ENCODE measurements around the gene MAMDC2.
"Not testable (repeated sequence)": the region's sequence is repeated elsewhere in the genome, so short reads cannot be mapped to it uniquely, and the experiment has no call there.

MAMDC2 gene

DNA sequence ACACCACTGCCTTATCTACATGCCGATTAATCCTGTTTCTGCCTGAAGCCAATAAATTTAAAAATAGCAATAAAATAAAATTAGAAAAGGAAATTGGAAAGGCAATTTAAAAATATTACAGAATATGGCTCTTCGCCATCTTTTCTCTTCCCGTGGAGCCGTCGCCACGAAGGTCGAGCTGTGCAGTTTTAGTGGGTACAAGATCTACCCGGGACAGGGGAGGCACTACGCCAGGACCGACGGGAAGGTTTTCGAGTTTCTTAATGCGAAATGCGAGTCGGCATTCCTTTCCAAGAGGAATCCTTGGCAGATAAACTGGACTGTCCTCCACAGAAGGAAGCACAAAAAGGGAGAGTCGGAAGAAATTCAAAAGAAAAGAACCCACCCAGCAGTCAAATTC lies 173.4 kb downstream of the MAMDC2 start:
- WGBS = 96% methylated on average over 15 of the region's 16 CpGs
- Histone ChIP-seq H3K4me1 (ENCODE audit: insufficient read depth, low read length) (no peaks in the 10 kb centered on the region), H3K36me3 (ENCODE audit: insufficient read depth, low read length) (peaks cover 10% of the 10 kb centered on the region; the same call in 1 of the 2 replicates), H3K4me3 (ENCODE audit: low read length) (no peak overlapping the region), H3K27me3 (ENCODE audit: insufficient read depth, low read length) (no peaks in the 10 kb centered on the region), H3K27ac (ENCODE audit: low read depth, low read length) (no peak overlapping the region), H3K9me3 (ENCODE audit: insufficient read depth, low read depth, low read length) (peaks cover 16% of the 10 kb centered on the region), H3K9ac (ENCODE audit: low read depth, low read length) (no peak overlapping the region)

DNA sequence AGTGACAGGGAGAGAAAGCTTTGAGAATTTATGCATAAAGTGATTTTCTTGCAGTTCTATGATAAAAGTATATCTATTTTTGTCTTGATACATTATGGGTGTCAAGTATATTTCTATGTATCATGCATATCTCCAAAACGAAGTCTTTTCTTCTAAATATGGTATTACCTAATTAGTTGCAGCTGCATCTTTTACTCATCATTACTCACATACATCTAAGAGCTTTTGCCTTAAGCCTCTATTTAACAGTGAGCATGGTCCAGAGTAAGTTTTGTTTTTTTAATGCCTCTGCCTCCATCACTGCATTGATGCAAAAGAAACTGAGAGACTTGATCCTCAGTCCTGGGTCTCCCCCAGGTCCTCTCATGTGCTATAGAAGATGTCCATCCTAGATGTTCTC lies 175.1 kb downstream of the MAMDC2 start:
- Histone ChIP-seq H3K4me3 (ENCODE audit: low read length) (no peak overlapping the region), H3K27ac (ENCODE audit: low read depth, low read length) (no peak overlapping the region), H3K27me3 (ENCODE audit: insufficient read depth, low read length) (no peaks in the 10 kb centered on the region), H3K9ac (ENCODE audit: low read depth, low read length) (no peak overlapping the region), H3K36me3 (ENCODE audit: insufficient read depth, low read length) (peaks cover under 1% of the 10 kb centered on the region; the same call in 1 of the 2 replicates), H3K9me3 (ENCODE audit: insufficient read depth, low read depth, low read length) (no peaks in the 10 kb centered on the region), H3K4me1 (ENCODE audit: insufficient read depth, low read length) (no peaks in the 10 kb centered on the region)
- WGBS = 100% methylated on average over 1 of the region's 1 CpG

DNA sequence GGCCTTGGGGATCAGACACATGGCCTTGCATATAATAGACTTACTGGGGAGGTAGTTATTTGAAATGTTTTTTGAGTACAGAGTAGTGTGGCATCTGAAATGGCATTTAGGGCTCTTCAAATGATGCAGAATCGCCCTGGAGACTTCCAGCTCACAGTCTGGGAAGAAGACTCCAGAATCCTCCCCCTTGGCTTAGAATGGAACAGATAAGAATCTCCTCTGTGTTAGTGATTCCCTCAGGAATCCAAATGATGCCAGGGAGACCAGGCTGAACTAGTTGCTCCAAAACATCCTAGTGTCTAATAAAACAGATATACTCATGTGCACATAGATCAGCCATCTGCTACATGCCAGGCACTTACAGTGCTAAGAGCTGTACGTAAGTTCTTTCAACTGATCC lies 176.6 kb downstream of the MAMDC2 start:
- H3K4me3 ChIP-seq (ENCODE audit: low read length) = no peak overlapping the region
- H3K27me3 ChIP-seq (ENCODE audit: insufficient read depth, low read length) = no peaks in the 10 kb centered on the region
- H3K4me1 ChIP-seq (ENCODE audit: insufficient read depth, low read length) = no peaks in the 10 kb centered on the region
- H3K36me3 ChIP-seq (ENCODE audit: insufficient read depth, low read length) = no peaks in the 10 kb centered on the region
- no peak overlapping the region for H3K9ac ChIP-seq (ENCODE audit: low read depth, low read length)
- 94% methylated on average over 2 of the region's 2 CpGs for WGBS
- H3K27ac ChIP-seq (ENCODE audit: low read depth, low read length) = no peak overlapping the region
- no peaks in the 10 kb centered on the region for H3K9me3 ChIP-seq (ENCODE audit: insufficient read depth, low read depth, low read length)

DNA sequence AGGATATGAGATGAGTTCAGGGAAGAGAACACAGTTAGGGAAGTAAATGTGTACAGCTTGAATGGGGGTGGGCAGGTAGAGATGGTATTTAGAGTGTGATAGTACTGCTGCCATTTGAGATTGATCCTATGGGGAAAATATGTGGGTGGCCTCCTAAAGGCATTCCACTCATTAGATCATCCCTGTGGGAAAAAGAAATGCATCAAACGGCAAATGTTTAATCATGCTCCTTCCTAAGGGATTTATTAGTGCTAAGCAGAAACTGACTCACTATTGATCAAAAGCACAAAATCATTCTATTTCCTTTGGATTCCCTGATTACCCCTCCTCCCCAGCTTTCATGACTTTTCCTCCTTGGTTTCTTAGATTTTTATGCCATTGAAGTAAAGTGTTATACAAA lies 178.7 kb downstream of the MAMDC2 start:
- H3K9me3 ChIP-seq (ENCODE audit: insufficient read depth, low read depth, low read length) = no peaks in the 10 kb centered on the region
- no peak overlapping the region for H3K9ac ChIP-seq (ENCODE audit: low read depth, low read length)
- WGBS = 100% methylated on average over 1 of the region's 1 CpG
- peaks cover 3% of the 10 kb centered on the region; the same call in 1 of the 2 replicates for H3K36me3 ChIP-seq (ENCODE audit: insufficient read depth, low read length)
- no peak overlapping the region for H3K4me3 ChIP-seq (ENCODE audit: low read length)
- H3K4me1 ChIP-seq (ENCODE audit: insufficient read depth, low read length) = no peaks in the 10 kb centered on the region
- no peaks in the 10 kb centered on the region for H3K27me3 ChIP-seq (ENCODE audit: insufficient read depth, low read length)
- no peak overlapping the region for H3K27ac ChIP-seq (ENCODE audit: low read depth, low read length)

DNA sequence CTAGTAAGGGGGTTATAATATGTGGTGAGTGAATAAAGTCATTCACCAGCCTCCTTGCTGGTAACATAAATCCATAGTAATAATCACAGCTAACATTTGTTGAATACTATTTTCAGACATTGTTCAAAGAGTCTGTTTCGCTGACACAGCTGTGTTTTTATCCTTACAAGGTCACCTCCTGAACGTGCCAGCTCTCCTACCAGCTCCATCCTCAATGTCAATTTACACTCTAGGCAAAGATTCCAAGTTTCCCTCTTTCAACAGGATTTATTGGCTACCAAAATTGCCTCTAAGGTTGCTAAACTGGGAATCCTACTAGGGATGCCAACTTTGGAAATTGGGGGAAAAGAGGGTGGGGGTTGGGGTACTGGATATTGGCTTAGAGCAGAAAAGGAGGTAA lies 184.5 kb downstream of the MAMDC2 start:
- H3K27ac ChIP-seq (ENCODE audit: low read depth, low read length) = no peak overlapping the region
- H3K4me3 ChIP-seq (ENCODE audit: low read length) = no peak overlapping the region
- no peak overlapping the region for H3K9ac ChIP-seq (ENCODE audit: low read depth, low read length)
- WGBS = 84% methylated on average over 2 of the region's 2 CpGs
- H3K36me3 ChIP-seq (ENCODE audit: insufficient read depth, low read length) = peaks cover 3% of the 10 kb centered on the region; the same call in 1 of the 2 replicates
- H3K9me3 ChIP-seq (ENCODE audit: insufficient read depth, low read depth, low read length) = no peaks in the 10 kb centered on the region
- H3K4me1 ChIP-seq (ENCODE audit: insufficient read depth, low read length) = no peaks in the 10 kb centered on the region
- H3K27me3 ChIP-seq (ENCODE audit: insufficient read depth, low read length) = no peaks in the 10 kb centered on the region

DNA sequence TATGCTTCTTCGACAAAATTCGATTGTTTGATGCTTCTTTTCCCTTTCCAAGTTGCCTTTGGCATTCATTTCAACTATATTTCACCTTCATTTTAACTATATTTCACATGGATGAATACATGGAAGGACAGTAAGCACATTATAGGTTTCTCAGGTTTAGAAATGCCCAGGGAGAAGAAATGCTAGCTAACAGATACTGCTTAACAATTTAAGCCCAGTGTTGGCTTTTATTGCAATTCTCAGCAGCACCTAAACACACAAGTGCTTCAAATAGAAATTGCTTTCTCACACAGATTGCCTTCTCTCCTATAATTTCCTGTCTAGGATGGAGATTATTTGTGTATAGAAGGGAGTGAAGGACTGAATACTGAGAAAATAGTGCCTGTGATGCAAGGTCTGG lies 185.0 kb downstream of the MAMDC2 start:
- no peaks in the 10 kb centered on the region for H3K27me3 ChIP-seq (ENCODE audit: insufficient read depth, low read length)
- no peaks in the 10 kb centered on the region for H3K4me1 ChIP-seq (ENCODE audit: insufficient read depth, low read length)
- no peak overlapping the region for H3K27ac ChIP-seq (ENCODE audit: low read depth, low read length)
- H3K36me3 ChIP-seq (ENCODE audit: insufficient read depth, low read length) = peaks cover 3% of the 10 kb centered on the region; the same call in 1 of the 2 replicates
- no peak overlapping the region for H3K9ac ChIP-seq (ENCODE audit: low read depth, low read length)
- no peak overlapping the region for H3K4me3 ChIP-seq (ENCODE audit: low read length)
- 92% methylated on average over 2 of the region's 2 CpGs for WGBS
- no peaks in the 10 kb centered on the region for H3K9me3 ChIP-seq (ENCODE audit: insufficient read depth, low read depth, low read length)

DNA sequence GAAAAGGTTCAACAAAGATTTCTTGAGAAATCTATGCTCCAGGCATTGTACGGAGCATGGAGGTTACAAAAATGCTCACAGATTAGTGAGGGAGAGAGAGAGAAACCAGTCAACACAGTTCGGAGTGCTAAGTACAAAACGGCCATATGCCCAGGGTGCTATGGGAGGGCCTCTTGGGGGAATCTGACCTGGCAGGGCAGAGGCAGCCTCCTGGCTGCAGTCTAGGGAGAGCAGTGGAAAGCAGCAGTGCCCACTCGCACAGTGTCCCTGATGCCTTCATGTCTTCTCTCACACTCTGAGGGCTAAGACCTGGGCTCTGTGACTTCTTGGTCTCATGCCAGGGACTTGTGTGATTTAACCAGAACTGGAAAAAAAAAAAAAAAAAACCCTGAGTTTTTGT lies 185.4 kb downstream of the MAMDC2 start:
- H3K9ac ChIP-seq (ENCODE audit: low read depth, low read length) = no peak overlapping the region
- peaks cover 3% of the 10 kb centered on the region; the same call in 1 of the 2 replicates for H3K36me3 ChIP-seq (ENCODE audit: insufficient read depth, low read length)
- no peak overlapping the region for H3K27ac ChIP-seq (ENCODE audit: low read depth, low read length)
- 92% methylated on average over 4 of the region's 4 CpGs for WGBS
- H3K4me1 ChIP-seq (ENCODE audit: insufficient read depth, low read length) = no peaks in the 10 kb centered on the region
- no peak overlapping the region for H3K4me3 ChIP-seq (ENCODE audit: low read length)
- H3K9me3 ChIP-seq (ENCODE audit: insufficient read depth, low read depth, low read length) = 0 out of 2 replicates have a peak, but pooled peaks cover 1% of the 10 kb centered on the region
- no peaks in the 10 kb centered on the region for H3K27me3 ChIP-seq (ENCODE audit: insufficient read depth, low read length)

DNA sequence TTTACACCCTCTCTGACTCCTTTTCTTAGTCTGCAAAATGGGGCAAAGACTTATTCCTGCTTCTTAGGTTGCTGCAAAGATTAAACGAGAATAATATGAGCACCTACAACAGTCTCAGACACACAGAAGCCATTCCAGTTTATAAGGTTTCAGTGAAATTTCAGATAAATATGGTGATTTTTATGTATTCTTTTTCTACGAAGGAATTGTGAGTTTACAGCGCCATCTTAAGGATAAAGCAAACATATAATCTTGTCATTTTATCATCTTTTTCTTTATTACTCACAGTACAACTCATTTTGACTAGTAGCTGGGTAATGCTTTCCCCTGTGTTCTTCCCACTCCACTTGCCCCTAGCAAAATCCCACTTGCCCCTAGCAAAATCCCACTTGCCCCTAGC lies 185.9 kb downstream of the MAMDC2 start:
- Histone ChIP-seq H3K27ac (ENCODE audit: low read depth, low read length) (no peak overlapping the region), H3K4me1 (ENCODE audit: insufficient read depth, low read length) (no peaks in the 10 kb centered on the region), H3K9me3 (ENCODE audit: insufficient read depth, low read depth, low read length) (0 out of 2 replicates have a peak, but pooled peaks cover 4% of the 10 kb centered on the region), H3K9ac (ENCODE audit: low read depth, low read length) (no peak overlapping the region), H3K36me3 (ENCODE audit: insufficient read depth, low read length) (peaks cover 3% of the 10 kb centered on the region; the same call in 1 of the 2 replicates), H3K4me3 (ENCODE audit: low read length) (no peak overlapping the region), H3K27me3 (ENCODE audit: insufficient read depth, low read length) (no peaks in the 10 kb centered on the region)
- WGBS = 55% methylated on average over 2 of the region's 3 CpGs

DNA sequence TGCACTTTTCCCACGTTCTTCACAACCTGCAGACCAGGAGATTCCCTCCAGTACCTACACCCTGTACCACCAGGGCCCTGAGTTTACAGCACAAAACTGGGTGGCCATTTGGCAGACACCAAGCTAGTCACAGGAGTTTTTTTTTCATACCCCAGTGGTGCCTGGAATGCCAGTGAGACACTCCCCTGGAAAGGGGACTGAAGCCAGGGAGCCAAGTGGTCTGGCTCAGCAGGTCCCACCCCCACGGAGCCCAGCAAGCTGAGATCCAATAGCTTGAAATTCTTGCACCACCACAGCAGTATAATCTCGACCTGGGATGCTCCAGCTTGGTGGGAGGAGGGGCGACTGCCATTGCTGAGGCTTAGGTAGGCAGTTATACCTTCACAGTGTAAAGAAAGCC lies 188.8 kb downstream of the MAMDC2 start:
- Histone ChIP-seq H3K27ac (ENCODE audit: low read depth, low read length) (no peak overlapping the region), H3K9ac (ENCODE audit: low read depth, low read length) (no peak overlapping the region), H3K9me3 (ENCODE audit: insufficient read depth, low read depth, low read length) (0 out of 2 replicates have a peak, but pooled peaks cover 4% of the 10 kb centered on the region), H3K36me3 (ENCODE audit: insufficient read depth, low read length) (no peaks in the 10 kb centered on the region), H3K27me3 (ENCODE audit: insufficient read depth, low read length) (no peaks in the 10 kb centered on the region), H3K4me1 (ENCODE audit: insufficient read depth, low read length) (no peaks in the 10 kb centered on the region), H3K4me3 (ENCODE audit: low read length) (no peak overlapping the region)
- WGBS = 47% methylated on average over 4 of the region's 4 CpGs

DNA sequence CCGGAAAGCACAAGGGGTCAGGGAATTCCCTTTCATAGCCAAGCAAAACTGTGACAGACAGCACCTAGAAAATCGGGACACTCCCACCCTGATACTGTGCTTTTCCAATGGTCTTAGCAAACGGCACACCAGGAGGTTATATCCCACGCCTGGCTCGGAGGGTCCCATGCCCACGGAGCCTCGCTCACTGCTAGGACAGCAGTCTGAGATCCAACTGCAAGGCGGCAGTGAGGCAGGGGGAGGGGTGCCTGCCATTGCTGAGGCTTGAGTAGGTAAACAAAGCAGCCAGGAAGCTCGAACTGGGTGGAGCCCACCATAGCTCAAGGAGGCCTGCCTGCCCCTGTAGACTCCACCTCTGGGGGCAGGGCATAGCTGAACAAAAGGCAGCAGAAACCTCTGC lies 190.6 kb downstream of the MAMDC2 start:
- not testable (repeated sequence) for H3K4me1 ChIP-seq (ENCODE audit: insufficient read depth, low read length); H3K9me3 ChIP-seq (ENCODE audit: insufficient read depth, low read depth, low read length); H3K9ac ChIP-seq (ENCODE audit: low read depth, low read length); H3K36me3 ChIP-seq (ENCODE audit: insufficient read depth, low read length); H3K4me3 ChIP-seq (ENCODE audit: low read length); H3K27me3 ChIP-seq (ENCODE audit: insufficient read depth, low read length); H3K27ac ChIP-seq (ENCODE audit: low read depth, low read length)
- 84% methylated on average over 9 of the region's 9 CpGs for WGBS

DNA sequence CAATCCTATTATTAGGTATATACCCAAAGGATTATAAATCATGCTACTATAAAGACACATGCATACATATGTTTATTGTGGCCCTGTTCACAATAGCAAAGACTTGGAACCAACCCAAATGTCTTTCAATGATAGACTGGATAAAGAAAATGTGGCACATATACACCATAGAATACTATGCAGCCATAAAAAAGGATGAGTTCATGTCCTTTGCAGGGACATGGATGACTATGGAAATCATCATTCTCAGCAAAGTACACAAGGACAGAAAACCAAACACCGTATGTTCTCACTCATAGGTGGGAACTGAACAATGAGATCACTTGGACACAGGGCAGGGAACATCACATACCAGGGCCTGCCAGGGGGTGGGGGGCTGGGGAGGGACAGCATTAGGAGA lies 202.3 kb downstream of the MAMDC2 start:
- H3K27ac ChIP-seq (ENCODE audit: low read depth, low read length); H3K4me3 ChIP-seq (ENCODE audit: low read length); H3K4me1 ChIP-seq (ENCODE audit: insufficient read depth, low read length); H3K36me3 ChIP-seq (ENCODE audit: insufficient read depth, low read length); H3K9me3 ChIP-seq (ENCODE audit: insufficient read depth, low read depth, low read length); H3K9ac ChIP-seq (ENCODE audit: low read depth, low read length); H3K27me3 ChIP-seq (ENCODE audit: insufficient read depth, low read length): not testable (repeated sequence)
- 100% methylated on average over 1 of the region's 1 CpG for WGBS

DNA sequence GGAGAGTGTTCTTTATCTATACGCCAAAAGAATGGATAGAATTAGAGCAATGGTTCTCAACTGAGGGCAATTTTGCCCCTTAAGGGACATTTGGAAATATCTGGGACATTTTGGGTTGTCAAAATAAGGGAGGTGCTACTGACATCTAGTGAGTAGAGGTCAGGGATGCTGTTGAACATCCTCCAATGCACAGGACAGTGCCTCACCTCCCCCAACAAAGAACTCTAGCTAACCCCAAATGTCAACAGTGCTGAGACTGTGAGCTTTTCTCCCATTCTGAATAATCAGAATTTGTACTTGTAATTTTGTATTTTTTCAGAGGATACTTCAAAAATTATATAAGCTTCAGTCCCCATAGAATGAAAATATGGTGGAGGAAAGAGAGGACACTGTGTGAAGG lies 206.6 kb downstream of the MAMDC2 start:
- WGBS = 91% methylated on average over 1 of the region's 1 CpG
- Histone ChIP-seq H3K9ac (ENCODE audit: low read depth, low read length) (no peak overlapping the region), H3K4me1 (ENCODE audit: insufficient read depth, low read length) (no peaks in the 10 kb centered on the region), H3K27me3 (ENCODE audit: insufficient read depth, low read length) (no peaks in the 10 kb centered on the region), H3K9me3 (ENCODE audit: insufficient read depth, low read depth, low read length) (no peaks in the 10 kb centered on the region), H3K4me3 (ENCODE audit: low read length) (no peak overlapping the region), H3K27ac (ENCODE audit: low read depth, low read length) (no peak overlapping the region), H3K36me3 (ENCODE audit: insufficient read depth, low read length) (no peaks in the 10 kb centered on the region)

Data from HUES64 (cell line).